HEK293T (cell line): Measurements from ENCODE around the gene FN1.

Source experiments
- ARNT ChIP-seq: fragments of 450-650 bp; IDR thresholded peaks from 2 replicates; pipeline ENCODE4 v1.6.1; 2017; ENCODE audit warnings: mild to moderate bottlenecking
- BHLHE40 ChIP-seq: fragments of 450-650 bp; IDR thresholded peaks from 2 replicates; pipeline ENCODE4 v1.6.1; 2016; ENCODE audit warnings: mild to moderate bottlenecking, moderate library complexity, borderline replicate concordance
- ELF4 ChIP-seq: fragments of 450-650 bp; IDR thresholded peaks from 2 replicates; pipeline ENCODE4 v1.6.1; 2017; ENCODE audit warnings: antibody characterized with exemption
- FOXK2 ChIP-seq: fragments of 450-650 bp; IDR thresholded peaks from 2 replicates; pipeline ENCODE4 v1.6.1; 2016; ENCODE audit warnings: mild to moderate bottlenecking
- LEF1 ChIP-seq: fragments of 450-650 bp; IDR thresholded peaks from 2 replicates; pipeline ENCODE4 v1.6.1; 2017; ENCODE audit warnings: mild to moderate bottlenecking, borderline replicate concordance
- SUZ12 ChIP-seq: fragments of 450-650 bp; IDR thresholded peaks from 2 replicates; pipeline ENCODE4 v1.6.1; 2016; ENCODE audit warnings: mild to moderate bottlenecking
- ZNF384 ChIP-seq: fragments of 450-650 bp; IDR thresholded peaks from 2 replicates; pipeline ENCODE4 v1.6.1; 2016
- TF ChIP-seq, protein P1 (sequence below): fragments of 450-650 bp; IDR thresholded peaks from 2 replicates; pipeline ENCODE4 v1.6.1; 2016

DNA sequence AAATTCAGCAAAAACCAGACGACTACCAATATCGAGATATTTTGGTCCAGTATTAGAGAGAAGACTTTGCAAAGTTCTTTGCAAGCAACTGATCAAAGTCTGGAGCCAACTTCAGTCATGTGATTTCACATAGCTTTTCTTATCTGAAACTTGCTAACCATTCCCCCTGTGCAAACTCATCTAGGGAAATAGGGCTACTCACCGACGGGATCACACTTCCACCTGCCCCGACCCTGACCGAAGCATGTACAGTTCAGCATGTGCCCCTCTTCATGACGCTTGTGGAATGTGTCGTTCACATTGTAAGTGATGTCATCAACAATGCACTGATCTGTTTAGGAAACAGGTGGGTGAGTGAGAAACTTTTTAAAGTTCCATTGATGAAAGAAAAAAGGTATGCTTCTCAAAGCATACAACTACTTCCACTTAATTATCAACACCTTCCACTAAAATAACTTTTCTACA is 15.4 kb downstream of the FN1 start:
- TF ChIP-seq BHLHE40: no peak
- TF ChIP-seq ARNT: no peak
- no peak for TF ChIP-seq SUZ12
- TF ChIP-seq ZNF384: no peak
- no peak for TF ChIP-seq LEF1
- no peak for TF ChIP-seq FOXK2
- TF ChIP-seq ELF4: no peak
- TF ChIP-seq, protein P1, sequence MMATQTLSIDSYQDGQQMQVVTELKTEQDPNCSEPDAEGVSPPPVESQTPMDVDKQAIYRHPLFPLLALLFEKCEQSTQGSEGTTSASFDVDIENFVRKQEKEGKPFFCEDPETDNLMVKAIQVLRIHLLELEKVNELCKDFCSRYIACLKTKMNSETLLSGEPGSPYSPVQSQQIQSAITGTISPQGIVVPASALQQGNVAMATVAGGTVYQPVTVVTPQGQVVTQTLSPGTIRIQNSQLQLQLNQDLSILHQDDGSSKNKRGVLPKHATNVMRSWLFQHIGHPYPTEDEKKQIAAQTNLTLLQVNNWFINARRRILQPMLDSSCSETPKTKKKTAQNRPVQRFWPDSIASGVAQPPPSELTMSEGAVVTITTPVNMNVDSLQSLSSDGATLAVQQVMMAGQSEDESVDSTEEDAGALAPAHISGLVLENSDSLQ: no peak
